ENCODE data around the gene CACNG1.

CACNG1 gene

GRCh38 chr17:67051837-67052236 is 7.5 kb downstream of the CACNG1 start:
- DNase-seq = no peak

GRCh38 chr17:67052720-67053437 is 8.5 kb downstream of the CACNG1 start:
- DNase-seq = no peak

DNA sequence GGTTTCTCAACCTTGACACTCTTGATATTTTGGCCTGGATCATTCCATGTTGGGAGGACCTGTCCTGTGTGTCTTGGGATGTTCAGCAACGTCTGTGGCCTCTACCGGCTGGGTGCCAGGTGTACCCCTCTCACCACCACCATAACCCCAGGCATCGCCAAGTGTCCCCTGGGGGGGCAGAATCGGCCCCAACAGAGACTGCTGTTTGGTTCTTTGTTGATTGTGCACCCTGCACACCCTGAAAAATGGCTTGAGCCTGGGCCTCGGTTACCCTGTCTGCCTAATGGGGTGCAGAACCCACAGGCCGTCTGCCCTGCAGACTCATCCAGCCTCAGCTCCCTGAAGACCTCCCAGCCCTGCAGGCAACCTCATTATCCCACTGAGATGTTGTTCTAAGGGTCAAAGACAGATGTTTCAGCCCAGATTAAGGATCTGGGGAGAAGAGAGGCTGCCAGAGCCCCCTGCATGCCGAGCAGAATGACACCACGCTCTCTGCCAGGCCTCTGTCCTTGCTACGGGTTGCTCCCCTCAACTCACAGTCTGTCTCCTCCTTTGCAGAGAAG is 9.2 kb downstream of the CACNG1 start:
- no peak for DNase-seq

GRCh38 chr17:67054011-67054591 is 9.7 kb downstream of the CACNG1 start:
- no peak for DNase-seq

- DNase-seq = no peak
These were observed 10.3 kb downstream of the CACNG1 start for GRCh38 chr17:67054608-67055007.

DNA sequence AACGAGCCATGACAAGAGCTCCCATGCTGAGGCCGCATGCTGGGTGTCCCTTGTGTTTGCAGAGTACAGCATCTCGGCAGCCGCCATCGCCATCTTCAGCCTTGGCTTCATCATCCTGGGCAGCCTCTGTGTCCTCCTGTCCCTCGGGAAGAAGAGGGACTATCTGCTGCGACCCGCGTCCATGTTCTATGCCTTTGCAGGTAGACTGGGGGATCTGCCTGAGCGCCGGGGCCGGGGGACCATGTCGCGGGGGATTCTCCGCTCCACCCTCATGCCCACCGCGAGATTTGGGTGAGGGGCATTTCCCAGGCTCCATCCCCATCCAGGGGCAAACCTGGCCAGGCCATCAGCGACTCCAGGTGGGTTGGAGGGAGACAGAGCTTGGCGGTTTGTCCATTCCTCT is 10.7 kb downstream of the CACNG1 start:
- DNase-seq = no peak

DNA sequence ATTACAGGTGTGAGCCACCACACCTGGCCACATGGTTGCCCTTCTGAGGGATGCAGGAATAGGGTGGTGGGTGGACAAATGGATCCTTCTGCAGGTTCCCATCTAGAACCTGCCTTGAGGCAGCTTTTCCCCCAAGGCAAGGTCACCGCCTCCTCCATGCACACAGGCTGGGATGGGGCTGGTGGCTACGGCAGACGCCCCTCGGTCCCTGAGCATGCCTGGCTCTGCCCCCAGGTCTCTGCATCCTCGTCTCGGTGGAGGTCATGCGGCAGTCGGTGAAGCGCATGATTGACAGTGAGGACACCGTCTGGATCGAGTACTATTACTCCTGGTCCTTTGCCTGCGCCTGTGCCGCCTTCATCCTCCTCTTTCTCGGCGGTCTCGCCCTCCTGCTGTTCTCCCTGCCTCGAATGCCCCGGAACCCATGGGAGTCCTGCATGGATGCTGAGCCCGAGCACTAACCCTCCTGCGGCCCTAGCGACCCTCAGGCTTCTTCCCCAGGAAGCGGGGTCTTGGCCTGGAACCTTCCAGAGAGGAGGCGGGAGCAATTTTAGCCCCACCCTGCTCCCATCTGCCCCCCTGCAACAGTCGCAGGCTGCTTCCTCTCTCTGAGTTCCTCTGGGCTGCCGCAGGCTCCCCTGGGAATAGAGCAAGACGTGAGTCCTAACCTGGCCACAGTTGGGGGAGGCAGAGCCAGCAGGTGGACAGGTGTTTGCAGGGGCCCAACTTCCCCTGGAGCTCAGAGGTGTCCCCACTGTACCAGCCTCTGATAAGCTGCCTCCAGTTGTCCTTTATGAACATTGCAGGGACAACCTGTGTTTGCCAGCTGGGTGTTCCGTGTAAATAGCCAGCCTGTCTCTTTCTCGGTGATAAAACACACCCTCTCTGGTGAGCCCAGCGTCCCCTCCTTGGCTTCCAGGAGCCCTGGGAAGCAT is 11.7 kb downstream of the CACNG1 start:
- no peak for DNase-seq

DNA sequence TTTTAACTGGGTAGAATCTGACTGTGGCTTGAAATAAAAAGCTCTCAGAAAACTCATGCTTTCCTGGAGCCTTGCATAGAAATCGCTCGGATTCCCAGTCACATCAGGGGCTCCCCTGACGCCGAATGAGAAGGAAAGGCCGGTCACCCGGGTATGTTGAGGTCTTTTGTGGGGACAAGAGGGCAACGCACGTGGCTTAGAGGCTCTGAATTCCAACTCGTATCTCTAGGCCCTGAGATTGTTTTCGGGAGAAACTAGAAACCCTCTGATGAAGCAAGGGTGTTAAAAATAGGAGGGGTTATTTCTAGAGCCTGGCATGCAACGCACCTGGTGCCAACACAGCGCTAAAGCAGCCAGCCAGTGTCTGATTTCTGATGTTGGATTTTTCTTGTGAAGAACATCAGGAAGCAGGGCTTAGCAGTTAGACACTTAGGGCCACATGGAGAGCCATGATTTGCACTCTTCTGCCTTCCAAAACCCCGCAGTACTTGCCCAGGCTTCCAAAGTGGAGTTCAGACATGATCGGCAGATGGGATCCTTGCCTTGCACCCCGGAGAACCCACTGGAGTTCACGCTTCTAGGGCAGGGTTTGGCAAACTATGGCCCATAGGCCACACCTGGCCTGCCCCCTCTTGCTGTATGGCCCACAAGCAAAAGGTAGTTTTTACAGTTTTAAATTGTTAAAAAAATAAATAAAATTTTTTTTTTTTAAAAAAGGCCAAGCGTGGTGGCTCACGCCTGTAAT is 12.6 kb downstream of the CACNG1 start:
- DNase-seq = no peak

GRCh38 chr17:67058036-67058435 is 13.7 kb downstream of the CACNG1 start:
- DNase-seq = no peak

GRCh38 chr17:67059372-67059771 is 15.0 kb downstream of the CACNG1 start:
- DNase-seq = no peak

DNA sequence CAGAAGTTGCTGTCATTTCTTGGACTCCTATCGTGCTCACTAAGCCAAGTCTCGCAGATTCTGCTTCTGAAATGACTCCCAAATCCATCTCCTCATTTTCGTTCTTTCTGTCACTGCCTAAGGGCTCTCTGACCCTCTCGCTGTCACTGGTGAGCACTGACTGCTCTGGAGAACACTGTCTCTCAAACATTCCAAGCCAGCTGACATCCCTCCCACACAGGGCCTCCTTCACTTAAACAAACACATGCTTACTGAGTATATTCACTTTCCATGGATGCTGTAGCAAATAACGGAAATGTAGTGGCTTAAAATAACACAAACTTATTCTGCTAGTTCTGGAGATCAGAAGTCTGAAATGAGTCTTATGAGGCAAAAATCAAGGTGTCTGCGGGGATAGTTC is 18.8 kb downstream of the CACNG1 start:
- no peak for DNase-seq

GRCh38 chr17:67066717-67067116 is 22.4 kb downstream of the CACNG1 start:
- no peak for DNase-seq

- no peak for DNase-seq
These were observed 23.5 kb downstream of the CACNG1 start for GRCh38 chr17:67067571-67068482.

DNA sequence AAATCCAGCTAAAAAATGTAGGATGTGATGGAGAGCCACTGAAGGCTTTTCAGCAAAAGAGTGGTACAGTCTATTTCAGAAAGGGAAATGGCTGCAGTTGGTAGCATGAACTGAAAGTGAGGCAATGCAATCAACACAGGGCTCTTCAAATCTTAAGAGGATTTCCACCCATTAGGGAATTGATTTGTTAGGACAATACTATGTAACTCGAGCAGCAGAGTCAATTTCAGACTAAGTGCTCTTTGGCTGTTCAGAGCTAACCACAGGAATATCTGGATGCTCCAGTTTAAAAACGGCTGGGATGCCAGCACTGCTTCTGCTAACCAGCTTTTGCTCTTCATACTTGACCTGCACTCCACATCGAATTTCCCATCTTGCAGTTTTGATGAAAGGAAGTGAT is 24.6 kb downstream of the CACNG1 start:
- DNase-seq = no peak

GRCh38 chr17:67069603-67070136 is 25.3 kb downstream of the CACNG1 start:
- no peak for DNase-seq

GRCh38 chr17:67071595-67071994 is 27.2 kb downstream of the CACNG1 start:
- no peak for DNase-seq

DNA sequence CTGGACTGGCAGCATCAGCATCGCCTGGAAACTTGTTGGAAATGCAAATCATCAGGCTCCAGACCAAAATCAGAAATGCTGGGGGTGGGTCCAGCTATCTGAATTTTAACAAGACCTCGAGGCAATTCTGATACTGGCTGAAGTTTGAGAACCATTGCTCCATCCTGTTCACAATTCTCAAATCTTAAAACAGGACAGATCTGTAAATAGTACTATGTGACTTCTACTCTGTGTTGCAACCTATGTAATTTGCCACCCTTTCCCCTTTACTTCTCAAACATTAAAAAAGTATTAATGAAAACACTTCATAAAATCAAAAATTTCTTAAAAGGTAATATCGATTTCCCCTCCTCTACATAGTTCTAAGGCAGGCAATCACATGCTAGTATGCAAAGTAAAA is 28.5 kb downstream of the CACNG1 start:
- no peak for DNase-seq

- no peak for DNase-seq
These were observed 30.4 kb downstream of the CACNG1 start for GRCh38 chr17:67074781-67075180.

DNA sequence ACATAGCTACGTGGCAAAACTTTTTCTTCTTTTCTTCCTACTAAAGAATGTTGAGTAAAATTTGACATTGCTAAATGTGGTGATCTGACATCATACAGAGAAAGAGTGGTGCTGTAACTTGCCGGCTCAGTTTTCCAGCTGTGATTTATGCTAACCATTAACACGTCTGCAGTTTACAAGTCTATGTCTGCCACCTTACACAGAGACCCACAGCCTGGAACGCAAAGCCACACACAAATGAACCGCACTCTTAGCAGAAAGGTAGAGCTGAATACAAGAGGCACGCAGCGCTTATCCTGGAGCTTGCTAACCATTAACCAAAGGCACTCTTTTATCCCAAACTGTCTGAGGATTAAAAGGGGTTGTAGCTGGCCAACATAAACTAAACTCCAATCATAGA is 31.9 kb downstream of the CACNG1 start:
- no peak for DNase-seq

GRCh38 chr17:67078292-67078691 is 33.9 kb downstream of the CACNG1 start:
- no peak for DNase-seq

- no peak for DNase-seq
These were observed 35.1 kb downstream of the CACNG1 start for GRCh38 chr17:67079491-67079890.
